Astrocyte (in vitro differentiated cells and primary cell): ENCODE measurements around the gene TMEM259. TPM values are rescaled to one million over a fixed set of nuclear protein-coding genes. Genes with fewer than 3 reads are reported as not detected.

Source experiments
- DNase-seq: peaks from one replicate; pipeline ENCODE4 v3.0.0-alpha.2; 2010; ENCODE audit warnings: low read depth
- FAIRE-seq: peaks from 2 replicates; lab custom pipeline; 2011; peaks lifted over from hg19 to GRCh38; lab: Jason Lieb, UNC
- H2AFZ ChIP-seq: 2 replicates; pipeline ENCODE4 v1.6.0; 2012; ENCODE audit warnings: low read depth, low read length, inconsistent platforms
- H3K27ac ChIP-seq: 2 replicates; pipeline ENCODE4 v1.5.1; 2011; ENCODE audit warnings: low read depth, low read length, inconsistent platforms
- H3K27me3 ChIP-seq: 2 replicates; pipeline ENCODE4 v1.6.0; 2011; ENCODE audit warnings: low read length, inconsistent platforms; ENCODE audit not compliant: insufficient read depth
- H3K36me3 ChIP-seq: 2 replicates; pipeline ENCODE4 v1.5.1; 2011; ENCODE audit warnings: low read length, inconsistent platforms; ENCODE audit not compliant: insufficient read depth
- H3K4me1 ChIP-seq: 2 replicates; pipeline ENCODE4 v1.5.1; 2011; ENCODE audit warnings: low read length, inconsistent platforms; ENCODE audit not compliant: insufficient read depth
- H3K4me2 ChIP-seq: 2 replicates; pipeline ENCODE4 v1.6.0; 2012; ENCODE audit warnings: low read length, inconsistent platforms
- H3K4me3 ChIP-seq: 2 replicates; pipeline ENCODE4 v1.5.1; 2011; ENCODE audit warnings: low read depth, mild to moderate bottlenecking, low read length, inconsistent platforms; ENCODE audit not compliant: insufficient read depth
- H3K79me2 ChIP-seq: 2 replicates; pipeline ENCODE4 v1.6.0; 2012; ENCODE audit warnings: mild to moderate bottlenecking, low read length, inconsistent platforms; ENCODE audit not compliant: insufficient read depth
- H3K9ac ChIP-seq: 2 replicates; pipeline ENCODE4 v1.6.0; 2012; ENCODE audit warnings: mild to moderate bottlenecking, low read length, inconsistent platforms
- H3K9me3 ChIP-seq: 2 replicates; pipeline ENCODE4 v1.5.1; 2012; ENCODE audit warnings: low read depth, mild to moderate bottlenecking, low read length, inconsistent platforms; ENCODE audit not compliant: insufficient read depth
- H4K20me1 ChIP-seq: 2 replicates; pipeline ENCODE4 v1.6.0; 2012; ENCODE audit warnings: low read length, inconsistent platforms; ENCODE audit not compliant: insufficient read depth
- H3K27ac Mint-ChIP-seq: one replicate; pipeline ENCODE4 v1.8.0; 2021; ENCODE audit warnings: mild to moderate bottlenecking, mixed read lengths; ENCODE audit not compliant: unreplicated experiment
- H3K27me3 Mint-ChIP-seq: one replicate; pipeline ENCODE4 v1.8.0; 2021; ENCODE audit warnings: low read depth, mixed read lengths; ENCODE audit not compliant: unreplicated experiment
- H3K36me3 Mint-ChIP-seq: one replicate; pipeline ENCODE4 v1.8.0; 2021; ENCODE audit warnings: low read depth, mixed read lengths; ENCODE audit not compliant: unreplicated experiment
- H3K4me1 Mint-ChIP-seq: one replicate; pipeline ENCODE4 v1.8.0; 2021; ENCODE audit warnings: low read depth, mixed read lengths; ENCODE audit not compliant: unreplicated experiment
- H3K4me3 Mint-ChIP-seq: one replicate; pipeline ENCODE4 v1.8.0; 2021; ENCODE audit warnings: mild to moderate bottlenecking, moderate library complexity, mixed read lengths; ENCODE audit not compliant: unreplicated experiment
- H3K9me3 Mint-ChIP-seq: one replicate; pipeline ENCODE4 v1.8.0; 2021; ENCODE audit warnings: mild to moderate bottlenecking, mixed read lengths; ENCODE audit not compliant: unreplicated experiment
- EZH2 ChIP-seq: IDR thresholded peaks from 2 replicates; pipeline ENCODE4 v1.6.1; 2012; ENCODE audit warnings: mild to moderate bottlenecking, low read length, inconsistent platforms; ENCODE audit not compliant: insufficient read depth
- total RNA-seq: library from RNA; stranded (reverse); gene quantifications from 2 replicates; pipeline ENCODE4 v1.2.1, GENCODE V29; 2021
- TF ChIP-seq, protein P1 (sequence below): IDR thresholded peaks from 2 replicates; pipeline ENCODE4 v1.5.1; 2011; ENCODE audit warnings: low read depth, mild to moderate bottlenecking, inconsistent platforms, low read length, moderate library complexity; ENCODE audit not compliant: insufficient read depth

TMEM259 gene
- total RNA-seq, 1 donor from 2014 or later, result 155 TPM

DNA sequence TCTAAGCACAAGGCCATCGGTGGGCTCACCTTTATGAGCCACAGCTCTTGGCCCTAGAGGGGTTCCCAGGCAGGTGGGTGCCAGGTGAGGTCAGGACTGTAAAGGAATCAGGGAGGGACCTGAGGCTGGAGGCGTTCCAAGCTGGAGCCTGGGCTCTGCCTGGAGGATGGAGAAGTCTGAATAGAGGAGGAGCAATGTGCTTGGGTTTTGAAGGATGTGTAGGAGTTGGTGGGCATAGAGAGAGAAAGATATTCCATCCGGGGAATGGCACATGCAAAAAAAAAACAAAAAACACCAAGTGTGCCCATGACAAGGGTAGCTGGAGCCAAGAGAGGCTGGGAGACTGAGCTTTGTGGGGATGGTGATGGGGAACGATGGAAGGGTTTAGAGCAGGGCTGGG, 18.3 kb downstream of the TMEM259 start:
- no peak overlapping the region for H3K9ac ChIP-seq
- no peak for TF ChIP-seq EZH2
- TF ChIP-seq, protein P1, sequence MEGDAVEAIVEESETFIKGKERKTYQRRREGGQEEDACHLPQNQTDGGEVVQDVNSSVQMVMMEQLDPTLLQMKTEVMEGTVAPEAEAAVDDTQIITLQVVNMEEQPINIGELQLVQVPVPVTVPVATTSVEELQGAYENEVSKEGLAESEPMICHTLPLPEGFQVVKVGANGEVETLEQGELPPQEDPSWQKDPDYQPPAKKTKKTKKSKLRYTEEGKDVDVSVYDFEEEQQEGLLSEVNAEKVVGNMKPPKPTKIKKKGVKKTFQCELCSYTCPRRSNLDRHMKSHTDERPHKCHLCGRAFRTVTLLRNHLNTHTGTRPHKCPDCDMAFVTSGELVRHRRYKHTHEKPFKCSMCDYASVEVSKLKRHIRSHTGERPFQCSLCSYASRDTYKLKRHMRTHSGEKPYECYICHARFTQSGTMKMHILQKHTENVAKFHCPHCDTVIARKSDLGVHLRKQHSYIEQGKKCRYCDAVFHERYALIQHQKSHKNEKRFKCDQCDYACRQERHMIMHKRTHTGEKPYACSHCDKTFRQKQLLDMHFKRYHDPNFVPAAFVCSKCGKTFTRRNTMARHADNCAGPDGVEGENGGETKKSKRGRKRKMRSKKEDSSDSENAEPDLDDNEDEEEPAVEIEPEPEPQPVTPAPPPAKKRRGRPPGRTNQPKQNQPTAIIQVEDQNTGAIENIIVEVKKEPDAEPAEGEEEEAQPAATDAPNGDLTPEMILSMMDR, result no peak
- H2AFZ ChIP-seq, result no peak overlapping the region
- H3K4me1 Mint-ChIP-seq, result no peaks in the 10 kb centered on the region
- H3K9me3 Mint-ChIP-seq, result no peaks in the 10 kb centered on the region
- DNase-seq, result no peak
- no peaks in the 10 kb centered on the region for H3K4me1 ChIP-seq
- peak overlapping the region; percentile 16 for H3K4me3 Mint-ChIP-seq
- H3K27me3 ChIP-seq, result peaks cover 26% of the 10 kb centered on the region
- H3K27ac Mint-ChIP-seq, result no peak overlapping the region
- no peaks in the 10 kb centered on the region for H3K36me3 Mint-ChIP-seq
- H3K27me3 Mint-ChIP-seq, result peaks cover 23% of the 10 kb centered on the region
- H3K36me3 ChIP-seq, result no peaks in the 10 kb centered on the region
- no peaks in the 10 kb centered on the region for H3K9me3 ChIP-seq
- H3K4me3 ChIP-seq, result no peak overlapping the region
- H4K20me1 ChIP-seq, result peaks cover 14% of the 10 kb centered on the region
- no peak for FAIRE-seq
- H3K79me2 ChIP-seq, result no peaks in the 10 kb centered on the region
- no peak overlapping the region for H3K27ac ChIP-seq
- no peak overlapping the region for H3K4me2 ChIP-seq

DNA sequence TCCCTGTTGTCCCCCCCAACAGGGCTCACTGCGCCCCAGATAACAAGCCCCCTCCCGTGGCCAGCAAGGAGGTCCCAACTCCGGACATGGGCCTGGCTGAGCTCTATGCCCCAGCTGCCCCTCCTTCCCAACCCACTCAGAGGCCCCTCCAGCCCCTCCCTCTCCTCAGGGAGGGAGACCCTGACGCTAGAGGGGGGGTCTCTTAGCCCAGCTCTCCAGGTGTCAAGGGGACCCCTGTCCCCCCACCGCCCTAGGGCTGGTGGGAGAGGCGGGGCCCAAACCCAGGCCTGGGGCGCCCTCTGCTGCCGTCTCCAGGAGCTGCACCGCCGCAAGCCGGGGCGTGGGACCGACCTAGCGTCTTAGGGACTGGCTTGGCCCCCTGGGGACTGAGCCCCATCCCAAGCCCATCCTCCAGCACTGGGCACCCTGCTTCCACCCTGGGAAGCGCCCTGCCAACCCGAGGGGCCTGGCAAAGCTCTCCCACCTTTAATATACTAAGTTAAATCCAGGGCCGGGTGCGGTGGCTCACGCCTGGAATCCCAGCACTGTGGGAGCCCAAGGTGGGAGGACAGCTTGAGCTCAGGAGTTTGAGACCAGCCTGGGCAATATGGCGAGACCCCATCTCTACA, 19.3 kb downstream of the TMEM259 start:
- no peak overlapping the region for H3K4me2 ChIP-seq

More for the DNA sequence above, 19.3 kb downstream of the TMEM259 start:
- H3K27me3 Mint-ChIP-seq, result peaks cover 24% of the 10 kb centered on the region
- H3K4me1 Mint-ChIP-seq, result no peaks in the 10 kb centered on the region
- Histone ChIP-seq H3K4me3 (no peak overlapping the region), H4K20me1 (peaks cover 10% of the 10 kb centered on the region), H3K9me3 (no peaks in the 10 kb centered on the region), H3K79me2 (no peaks in the 10 kb centered on the region), H2AFZ (no peak overlapping the region), H3K36me3 (no peaks in the 10 kb centered on the region), H3K9ac (no peak overlapping the region), H3K4me1 (no peaks in the 10 kb centered on the region), H3K27me3 (peaks cover 30% of the 10 kb centered on the region), H3K27ac (no peak overlapping the region)
- H3K27ac Mint-ChIP-seq, result no peak overlapping the region
- FAIRE-seq (no peak), DNase-seq (no peak)
- TF ChIP-seq EZH2, result no peak
- TF ChIP-seq, protein P1, result peak; percentile 41
- no peaks in the 10 kb centered on the region for H3K9me3 Mint-ChIP-seq
- no peak overlapping the region for H3K4me3 Mint-ChIP-seq
- peaks cover under 1% of the 10 kb centered on the region for H3K36me3 Mint-ChIP-seq
